Large intestine (tissue), 3 donors: ENCODE results near the gene PDZD2. TPM values are rescaled to one million over a fixed set of nuclear protein-coding genes. Genes with fewer than 3 reads are reported as not detected.
"Not testable (repeated sequence)": the region's sequence is repeated elsewhere in the genome, so short reads cannot be mapped to it uniquely, and the experiment has no call there.

Experiments used
- DNase-seq, 2 donors: peaks; one replicate each; pipeline versions ENCODE4 v3.0.0 to v3.0.0-alpha.2; 2013
- H3K27ac ChIP-seq: one replicate; pipeline ENCODE4 v1.5.1; 2013; ENCODE audit warnings: low read length
- H3K27me3 ChIP-seq: 2 replicates; pipeline ENCODE4 v1.6.1; 2013; ENCODE audit warnings: low read length; ENCODE audit not compliant: control insufficient read depth, insufficient read depth
- H3K36me3 ChIP-seq: 2 replicates; pipeline ENCODE4 v1.6.1; 2013; ENCODE audit warnings: low read length; ENCODE audit not compliant: control insufficient read depth, insufficient read depth
- H3K4me1 ChIP-seq: one replicate; pipeline ENCODE4 v1.6.1; 2013; ENCODE audit warnings: low read length; ENCODE audit not compliant: control insufficient read depth, insufficient read depth
- H3K4me3 ChIP-seq: one replicate; pipeline ENCODE4 v1.5.1; 2013; ENCODE audit warnings: low read length
- H3K9me3 ChIP-seq: one replicate; pipeline ENCODE4 v1.6.1; 2013; ENCODE audit warnings: mild to moderate bottlenecking, low read depth, low read length, moderate library complexity; ENCODE audit not compliant: control insufficient read depth
- WGBS: methylation state at CpG from one replicate; pipeline ENCODE4 v1.1.5; 2013; ENCODE audit warnings: low lambda C conversion rate; ENCODE audit not compliant: insufficient coverage; 5-methylcytosine and 5-hydroxymethylcytosine counted together
- polyA plus RNA-seq: library from polyadenylated mRNA; unstranded; fragments of 120-200 nt; gene quantifications from one replicate; pipeline ENCODE4 v1.2.1, GENCODE V29; 2013

Gene PDZD2
- polyA plus RNA-seq, 1 donor = 4.7 TPM

GRCh38 chr5:32102254-32102986, 463.5 kb downstream of the PDZD2 start:
- 100% methylated on average over 2 of the region's 12 CpGs for WGBS
- peaks cover 60% of the 10 kb centered on the region for H3K36me3 ChIP-seq

DNA sequence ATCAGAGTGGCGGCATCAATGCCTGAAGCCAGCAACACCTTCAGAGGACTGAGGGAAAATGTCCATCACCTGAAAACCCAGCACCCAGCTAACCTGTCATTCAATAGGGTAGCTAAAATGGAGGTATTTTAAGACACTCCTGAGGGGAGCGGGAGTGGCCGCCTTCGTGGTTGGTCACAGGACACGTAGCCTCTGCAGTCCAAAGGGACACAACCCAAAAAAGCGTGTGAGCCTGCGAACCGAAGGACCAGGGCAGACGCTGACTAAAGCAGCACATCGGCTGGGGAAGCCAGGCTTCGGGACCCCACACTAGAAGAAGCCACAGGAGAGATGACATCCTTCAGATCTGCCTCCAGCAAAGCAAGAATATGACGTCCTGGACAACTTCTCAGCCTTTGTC, 464.6 kb downstream of the PDZD2 start:
- peaks cover 62% of the 10 kb centered on the region for H3K36me3 ChIP-seq
- no peaks in the 10 kb centered on the region for H3K9me3 ChIP-seq
- no CpG with 5 or more reads among the region's 12 CpGs for WGBS
- H3K27me3 ChIP-seq = no peaks in the 10 kb centered on the region
- H3K4me1 ChIP-seq = no peaks in the 10 kb centered on the region
- no peak overlapping the region for H3K27ac ChIP-seq
- no peak overlapping the region for H3K4me3 ChIP-seq
- no peak for DNase-seq

More at GRCh38 chr5:32102254-32102986, 463.5 kb downstream of the PDZD2 start:
- Histone ChIP-seq H3K4me1 (no peaks in the 10 kb centered on the region), H3K9me3 (no peaks in the 10 kb centered on the region), H3K4me3 (no peak overlapping the region), H3K27me3 (no peaks in the 10 kb centered on the region), H3K27ac (no peak overlapping the region)
- no peak for DNase-seq

GRCh38 chr5:32107291-32107690, 468.4 kb downstream of the PDZD2 start:
- no CpG with 5 or more reads among the region's 4 CpGs for WGBS
- Histone ChIP-seq H3K36me3 (peaks cover 72% of the 10 kb centered on the region), H3K4me3 (no peak overlapping the region)

GRCh38 chr5:32108167-32108566, 469.2 kb downstream of the PDZD2 start:
- Histone ChIP-seq H3K4me3 (no peak overlapping the region), H3K9me3 (no peaks in the 10 kb centered on the region), H3K27me3 (no peaks in the 10 kb centered on the region), H3K27ac (no peak overlapping the region), H3K4me1 (no peaks in the 10 kb centered on the region), H3K36me3 (peaks cover 71% of the 10 kb centered on the region)
- no peak for DNase-seq
- WGBS = no CpG with 5 or more reads among the region's 4 CpGs

More at GRCh38 chr5:32107291-32107690, 468.4 kb downstream of the PDZD2 start:
- no peaks in the 10 kb centered on the region for H3K27me3 ChIP-seq
- H3K27ac ChIP-seq = no peak overlapping the region
- no peaks in the 10 kb centered on the region for H3K9me3 ChIP-seq
- H3K4me1 ChIP-seq = no peaks in the 10 kb centered on the region
- no peak for DNase-seq

- H3K36me3 ChIP-seq = peaks cover 68% of the 10 kb centered on the region
- no peaks in the 10 kb centered on the region for H3K4me1 ChIP-seq
- H3K27ac ChIP-seq = no peak overlapping the region
- no peak for DNase-seq
- no peaks in the 10 kb centered on the region for H3K9me3 ChIP-seq
- H3K27me3 ChIP-seq = no peaks in the 10 kb centered on the region
- H3K4me3 ChIP-seq = no peak overlapping the region
- 92% methylated on average over 4 of the region's 10 CpGs for WGBS
Measured at GRCh38 chr5:32109236-32109635, 470.3 kb downstream of the PDZD2 start.

GRCh38 chr5:32110111-32110696, 471.3 kb downstream of the PDZD2 start:
- H3K27me3 ChIP-seq = no peaks in the 10 kb centered on the region
- no peak overlapping the region for H3K4me3 ChIP-seq
- peaks cover 60% of the 10 kb centered on the region for H3K36me3 ChIP-seq
- no peak overlapping the region for H3K27ac ChIP-seq
- no peaks in the 10 kb centered on the region for H3K9me3 ChIP-seq
- H3K4me1 ChIP-seq = no peaks in the 10 kb centered on the region
- no CpG with 5 or more reads among the region's 5 CpGs for WGBS
- no peak for DNase-seq

DNA sequence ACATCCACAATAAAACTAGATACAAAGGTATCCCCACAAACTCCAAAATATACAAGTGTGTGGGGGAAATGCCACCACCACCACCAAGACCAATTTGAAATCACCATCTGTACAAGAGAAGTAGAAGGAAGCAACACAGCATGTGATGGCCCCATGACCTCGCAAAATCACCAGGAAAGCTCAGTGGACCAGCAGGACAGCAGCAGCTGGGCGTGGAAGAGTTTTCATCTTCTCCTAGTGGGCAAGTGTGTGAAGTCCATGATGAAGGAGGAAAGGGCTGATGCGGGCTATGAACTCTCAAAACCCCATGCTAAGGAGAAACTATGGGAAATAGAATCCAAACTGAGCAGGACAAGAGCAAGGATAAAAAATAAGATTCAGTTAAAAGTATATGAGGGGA, 477.1 kb downstream of the PDZD2 start:
- no peaks in the 10 kb centered on the region for H3K9me3 ChIP-seq
- H3K36me3 ChIP-seq = peaks cover 33% of the 10 kb centered on the region
- no CpG with 5 or more reads among the region's 3 CpGs for WGBS
- H3K27me3 ChIP-seq = no peaks in the 10 kb centered on the region
- H3K27ac ChIP-seq = no peak overlapping the region
- H3K4me1 ChIP-seq = no peaks in the 10 kb centered on the region
- no peak overlapping the region for H3K4me3 ChIP-seq
- no peak for DNase-seq

DNA sequence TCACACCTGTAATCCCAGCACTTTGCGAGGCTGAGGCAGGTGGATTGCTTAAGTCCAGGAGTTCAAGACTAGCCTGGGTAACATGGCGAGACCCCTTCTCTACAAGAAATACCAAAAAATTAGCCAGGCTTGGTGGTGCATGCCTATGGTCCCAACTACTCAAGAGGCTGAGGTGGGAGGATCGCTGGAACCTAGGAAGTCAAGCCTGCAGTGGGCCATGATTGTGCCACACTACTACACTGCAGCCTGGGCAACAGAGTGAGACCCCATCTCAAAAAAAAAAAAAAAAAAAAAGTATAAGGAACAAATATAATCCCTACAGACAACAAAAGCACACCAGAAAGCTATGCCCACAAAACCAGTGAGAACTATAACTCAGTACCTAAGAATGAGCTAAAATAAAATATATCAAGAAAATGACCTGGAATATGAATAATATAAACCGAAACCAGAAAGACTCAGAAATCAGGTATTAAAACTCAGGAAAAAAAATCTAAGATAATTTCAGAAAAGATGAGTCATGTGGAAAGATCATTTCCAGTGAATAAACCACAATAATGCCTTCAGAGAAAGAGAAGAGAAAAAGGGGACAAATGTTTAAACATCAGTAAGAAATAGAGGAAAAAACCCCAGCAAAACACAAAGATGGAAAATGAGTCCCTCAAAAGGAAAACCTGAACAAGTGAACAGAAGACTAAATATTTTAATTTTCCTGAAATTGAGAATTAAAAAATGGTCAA, 477.8 kb downstream of the PDZD2 start:
- DNase-seq = no peak
- H3K4me3 ChIP-seq = no peak overlapping the region
- peaks cover 33% of the 10 kb centered on the region for H3K36me3 ChIP-seq
- H3K9me3 ChIP-seq = no peaks in the 10 kb centered on the region
- H3K27ac ChIP-seq = no peak overlapping the region
- no peaks in the 10 kb centered on the region for H3K4me1 ChIP-seq
- 82% methylated on average over 1 of the region's 4 CpGs for WGBS
- no peaks in the 10 kb centered on the region for H3K27me3 ChIP-seq

- peaks cover 31% of the 10 kb centered on the region for H3K36me3 ChIP-seq
- H3K4me1 ChIP-seq, DNase-seq, H3K27me3 ChIP-seq, H3K9me3 ChIP-seq, H3K4me3 ChIP-seq, H3K27ac ChIP-seq: not testable (repeated sequence)
- no CpG with 5 or more reads among the region's 8 CpGs for WGBS
Measured at GRCh38 chr5:32118922-32119321, 480.0 kb downstream of the PDZD2 start.

DNA sequence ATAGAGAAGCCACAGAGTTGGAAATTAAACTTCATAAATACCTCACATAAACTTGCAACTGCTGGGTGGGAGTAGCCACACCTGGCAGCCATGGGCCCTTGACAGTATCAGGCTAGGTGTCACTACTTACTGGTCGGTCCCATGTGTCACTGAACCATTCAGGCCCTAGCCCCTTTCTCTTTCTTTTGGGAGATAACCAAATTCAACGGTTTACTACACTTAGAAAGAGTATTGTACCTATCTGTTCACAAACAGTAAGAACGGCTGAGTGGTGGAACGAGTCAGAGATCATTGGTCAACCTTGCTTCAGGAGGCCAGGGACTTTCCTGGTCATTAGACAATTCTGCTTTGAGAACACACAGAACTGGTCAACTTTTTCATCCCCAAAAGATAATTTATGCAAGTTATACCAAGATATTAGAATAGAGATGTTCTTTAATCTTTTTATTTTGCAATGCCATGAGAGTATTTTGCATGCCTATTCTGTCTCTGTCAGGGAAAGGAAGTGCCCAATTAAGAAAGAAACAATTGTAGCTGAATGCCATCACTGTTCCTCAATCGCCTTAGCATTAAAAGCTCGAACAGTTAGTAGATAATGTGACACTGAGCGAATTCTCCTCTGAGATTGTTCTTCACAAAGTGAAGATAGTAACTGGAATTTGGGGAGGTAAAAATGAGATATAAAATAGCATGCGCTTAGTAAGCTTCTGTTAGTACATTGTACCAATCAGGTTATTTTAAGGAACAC, 484.3 kb downstream of the PDZD2 start:
- H3K27ac ChIP-seq = no peak overlapping the region
- H3K36me3 ChIP-seq = peaks cover 42% of the 10 kb centered on the region
- H3K27me3 ChIP-seq = no peaks in the 10 kb centered on the region
- H3K9me3 ChIP-seq = no peaks in the 10 kb centered on the region
- H3K4me3 ChIP-seq = no peak overlapping the region
- no peak for DNase-seq
- WGBS = 82% methylated on average over 2 of the region's 8 CpGs
- H3K4me1 ChIP-seq = no peaks in the 10 kb centered on the region
